ENCODE data around the gene RALGAPA2.

RALGAPA2 gene

GRCh38 chr20:20423117-20423516 is 289.3 kb downstream of the RALGAPA2 start:
- no peak for DNase-seq

GRCh38 chr20:20417876-20418676 is 294.4 kb downstream of the RALGAPA2 start:
- DNase-seq, result no peak

DNA sequence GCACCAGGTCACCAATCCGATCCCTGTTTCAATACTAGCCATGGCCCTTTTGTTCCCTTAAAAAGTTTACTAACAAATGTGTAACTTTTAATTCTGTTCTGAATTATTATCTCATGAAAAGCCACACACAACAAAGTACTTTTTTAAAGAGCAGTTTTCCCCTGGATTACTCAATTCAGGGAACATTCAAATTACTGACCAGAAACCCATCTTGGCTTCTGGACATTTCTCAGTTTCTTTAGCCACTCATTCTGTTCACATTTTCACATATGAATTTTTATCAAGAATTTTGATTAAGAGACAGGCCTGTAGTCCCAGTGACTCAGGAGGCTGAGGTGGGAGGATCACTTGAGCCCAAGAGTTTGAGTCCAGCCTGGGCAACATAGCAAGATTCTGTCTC is 297.1 kb downstream of the RALGAPA2 start:
- DNase-seq, result no peak

GRCh38 chr20:20414640-20415220 is 297.7 kb downstream of the RALGAPA2 start:
- DNase-seq, result no peak

- DNase-seq, result no peak
These were observed 298.6 kb downstream of the RALGAPA2 start for GRCh38 chr20:20413810-20414281.

GRCh38 chr20:20412750-20413149 is 299.7 kb downstream of the RALGAPA2 start:
- DNase-seq, result no peak

DNA sequence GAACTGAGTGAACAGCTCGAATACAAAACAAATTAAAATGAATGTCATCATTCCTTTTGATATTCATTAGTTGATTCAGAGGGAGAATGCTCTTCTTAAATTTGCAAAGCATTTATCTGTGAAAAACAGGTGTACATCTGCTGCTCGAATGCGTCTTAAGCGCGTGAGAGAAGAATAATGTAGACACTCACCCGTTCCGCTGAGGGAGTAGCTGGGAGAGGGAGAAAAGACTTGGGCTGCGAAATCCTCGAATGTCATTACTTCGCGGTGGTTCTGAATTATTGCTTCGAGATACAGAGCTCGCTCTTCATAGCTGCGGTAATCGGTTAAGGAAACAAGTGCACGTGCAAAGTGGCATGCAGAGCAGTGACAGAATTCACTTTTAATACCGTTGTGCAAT is 300.6 kb downstream of the RALGAPA2 start:
- DNase-seq, result no peak

GRCh38 chr20:20411402-20411801 is 301.0 kb downstream of the RALGAPA2 start:
- no peak for DNase-seq

- DNase-seq, result no peak
These were observed 301.8 kb downstream of the RALGAPA2 start for GRCh38 chr20:20410678-20411077.

GRCh38 chr20:20409331-20409730 is 303.1 kb downstream of the RALGAPA2 start:
- DNase-seq, result no peak

GRCh38 chr20:20407891-20408805 is 304.3 kb downstream of the RALGAPA2 start:
- DNase-seq, result no peak

GRCh38 chr20:20406306-20406705 is 306.1 kb downstream of the RALGAPA2 start:
- no peak for DNase-seq

- DNase-seq, result no peak
These were observed 306.8 kb downstream of the RALGAPA2 start for GRCh38 chr20:20405623-20406022.

- DNase-seq, result no peak
These were observed 307.8 kb downstream of the RALGAPA2 start for GRCh38 chr20:20404633-20405032.

GRCh38 chr20:20401991-20402390 is 310.5 kb downstream of the RALGAPA2 start:
- no peak for DNase-seq

DNA sequence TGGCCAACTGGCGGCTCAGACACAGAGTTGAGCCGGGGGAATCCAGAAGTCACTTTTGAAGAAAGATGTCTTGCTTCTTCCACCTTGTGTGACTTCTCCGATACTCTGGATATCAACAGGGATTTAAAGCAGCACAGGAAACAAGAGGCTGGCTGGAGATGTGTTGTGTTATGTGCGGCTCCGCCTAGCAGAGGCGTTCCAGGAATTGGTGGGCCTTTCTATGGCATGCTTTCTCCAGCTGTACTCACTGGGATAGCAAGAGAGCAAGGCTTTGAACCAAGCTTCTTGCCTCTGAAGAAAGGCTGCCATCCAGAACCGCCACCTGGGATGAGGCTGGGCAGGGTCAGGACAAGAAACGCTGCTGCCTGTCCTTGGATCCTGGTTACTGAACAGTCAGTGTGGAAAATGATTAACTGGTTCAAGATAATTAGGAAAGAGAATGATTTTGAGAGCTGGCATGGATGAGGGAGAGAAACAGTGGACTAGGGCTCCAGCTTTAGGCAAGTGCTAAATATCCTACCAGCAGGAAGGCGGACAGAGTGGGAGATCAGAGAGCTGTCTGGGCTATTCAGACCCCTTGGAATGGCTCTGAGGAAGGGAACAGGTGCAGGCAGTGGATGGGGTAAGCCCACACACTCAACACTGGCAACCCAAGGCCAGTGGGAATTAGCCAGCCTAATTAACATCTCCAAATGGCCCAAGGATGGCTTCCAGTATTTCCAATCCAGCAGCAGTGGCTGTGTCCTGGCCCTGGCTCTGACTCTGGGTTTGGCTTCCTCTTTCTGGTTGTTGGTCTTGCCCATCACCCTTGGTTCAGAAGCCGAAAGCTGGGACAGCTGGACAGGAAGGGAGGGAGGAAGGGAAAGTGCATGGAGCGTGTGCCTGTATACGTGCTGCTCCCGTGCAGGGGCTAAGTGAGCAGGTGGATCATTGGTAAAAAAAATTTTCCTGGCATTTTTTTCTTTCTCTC is 312.6 kb downstream of the RALGAPA2 start:
- DNase-seq, result no peak

GRCh38 chr20:20398123-20398522 is 314.3 kb downstream of the RALGAPA2 start:
- no peak for DNase-seq

DNA sequence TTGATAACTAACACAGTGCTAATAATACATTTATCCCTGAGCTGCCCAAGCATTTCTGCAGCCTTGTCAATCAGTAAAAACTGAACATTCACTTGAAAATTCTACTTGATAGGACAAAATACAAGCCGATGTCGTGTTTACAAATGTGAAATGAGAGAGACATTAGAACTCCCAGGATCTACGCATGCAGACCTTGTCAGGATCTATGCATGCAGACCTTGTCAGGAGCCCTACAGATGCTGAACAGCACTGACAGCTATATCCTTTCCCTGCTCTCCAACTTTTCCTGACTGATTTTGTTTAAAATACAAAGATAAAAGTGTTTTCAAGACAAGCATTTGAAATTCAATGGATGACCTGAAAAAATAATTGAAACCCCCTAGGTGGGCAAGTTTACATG is 315.6 kb downstream of the RALGAPA2 start:
- no peak for DNase-seq

DNA sequence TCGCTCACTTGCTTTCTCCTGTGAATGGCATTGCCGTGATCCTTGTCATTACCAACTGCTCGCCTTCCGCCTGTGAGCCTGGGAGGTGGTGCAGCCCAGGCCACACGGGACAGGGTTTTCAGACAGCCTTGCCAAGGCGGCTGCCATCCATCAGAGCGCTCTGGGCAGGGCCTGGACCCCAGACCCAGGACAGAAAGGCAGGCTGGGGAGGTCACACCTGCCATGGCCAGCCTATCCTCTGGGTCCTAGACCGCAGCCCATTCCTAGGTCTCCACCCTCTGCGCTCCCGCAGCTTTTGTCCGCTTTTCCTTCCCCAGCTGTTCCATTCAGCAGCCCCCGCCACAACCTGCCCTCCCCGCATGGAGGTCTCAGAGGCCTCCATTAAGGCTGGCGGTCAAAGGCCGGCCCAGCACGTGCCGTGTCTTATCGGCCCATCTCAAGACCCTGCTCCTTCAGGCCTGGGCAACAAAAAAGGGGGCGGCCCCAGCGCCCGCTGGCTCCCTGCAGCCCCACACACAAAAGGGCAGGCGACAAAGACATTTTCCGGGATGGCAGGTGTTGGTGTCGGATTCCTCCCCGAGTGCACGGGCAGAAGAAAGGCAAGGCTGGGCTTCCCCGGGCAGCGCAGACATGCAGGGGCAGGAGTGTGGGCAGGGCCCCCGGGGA is 316.4 kb downstream of the RALGAPA2 start:
- DNase-seq, result no peak

- no peak for DNase-seq
These were observed 317.4 kb downstream of the RALGAPA2 start for GRCh38 chr20:20395087-20395486.
